ENCODE data around the gene SLC35B4. TPM values are rescaled to one million over a fixed set of nuclear protein-coding genes. Genes with fewer than 3 reads are reported as not detected.

Gene SLC35B4
- total RNA-seq, 1 donor from 2014 or later, result 25.4 TPM

GRCh38 chr7:134284011-134284410 lies 32.7 kb downstream of the SLC35B4 start:
- TF ChIP-seq CTCF (IDR thresholded peaks at IDR 0.05; ENCODE audit: unreplicated experiment), result no peak
- no peak overlapping the region for H3K27ac Mint-ChIP-seq
- peaks cover 34% of the 10 kb centered on the region for H3K27me3 Mint-ChIP-seq (ENCODE audit: low read depth)
- no peaks in the 10 kb centered on the region for H3K36me3 Mint-ChIP-seq
- H3K9me3 Mint-ChIP-seq, result no peaks in the 10 kb centered on the region
- no peak for DNase-seq (ENCODE audit: low spot score in 2 of 2, unreplicated experiment in 2 of 2)
- no peak overlapping the region for H3K4me3 Mint-ChIP-seq
- H3K4me1 Mint-ChIP-seq, result peaks cover 20% of the 10 kb centered on the region

GRCh38 chr7:134280508-134280907 lies 36.2 kb downstream of the SLC35B4 start:
- DNase-seq (ENCODE audit: low spot score in 2 of 2, unreplicated experiment in 2 of 2), result no peak
- Mint-ChIP-seq H3K36me3 (no peaks in the 10 kb centered on the region), H3K9me3 (no peaks in the 10 kb centered on the region), H3K4me1 (no peaks in the 10 kb centered on the region), H3K4me3 (no peak overlapping the region), H3K27me3 (ENCODE audit: low read depth) (peaks cover 51% of the 10 kb centered on the region), H3K27ac (no peak overlapping the region)
- TF ChIP-seq CTCF (IDR thresholded peaks at IDR 0.05; ENCODE audit: unreplicated experiment), result no peak

GRCh38 chr7:134279898-134280297 lies 36.8 kb downstream of the SLC35B4 start:
- H3K36me3 Mint-ChIP-seq, result no peaks in the 10 kb centered on the region
- no peak overlapping the region for H3K27ac Mint-ChIP-seq
- H3K27me3 Mint-ChIP-seq (ENCODE audit: low read depth), result peaks cover 52% of the 10 kb centered on the region
- H3K4me1 Mint-ChIP-seq, result no peaks in the 10 kb centered on the region
- no peak overlapping the region for H3K4me3 Mint-ChIP-seq
- TF ChIP-seq CTCF (IDR thresholded peaks at IDR 0.05; ENCODE audit: unreplicated experiment), result no peak
- H3K9me3 Mint-ChIP-seq, result no peaks in the 10 kb centered on the region
- DNase-seq (ENCODE audit: low spot score in 2 of 2, unreplicated experiment in 2 of 2), result no peak

DNA sequence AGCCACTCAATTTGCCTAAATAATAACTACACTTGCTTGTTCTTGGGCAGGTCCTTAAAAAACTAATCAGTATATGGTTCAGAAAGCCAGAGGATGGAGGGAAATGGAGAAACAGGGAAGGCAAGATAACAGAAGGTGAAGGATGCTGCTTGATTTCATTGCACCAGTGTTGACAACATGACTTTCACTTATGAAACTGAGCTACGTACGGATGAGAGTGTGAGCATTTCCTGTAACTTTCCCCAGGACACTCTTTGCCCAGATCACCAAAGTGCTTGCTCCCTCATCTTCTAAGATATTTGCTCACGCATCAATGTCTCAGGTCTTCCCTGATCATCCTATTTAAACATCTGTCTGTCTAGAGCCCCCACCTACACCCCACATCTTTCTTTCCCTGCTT lies 37.4 kb downstream of the SLC35B4 start:
- Mint-ChIP-seq H3K36me3 (no peaks in the 10 kb centered on the region), H3K27ac (no peak overlapping the region), H3K4me3 (no peak overlapping the region), H3K27me3 (ENCODE audit: low read depth) (peaks cover 50% of the 10 kb centered on the region), H3K4me1 (no peaks in the 10 kb centered on the region), H3K9me3 (no peaks in the 10 kb centered on the region)
- TF ChIP-seq CTCF (IDR thresholded peaks at IDR 0.05; ENCODE audit: unreplicated experiment), result no peak
- DNase-seq (ENCODE audit: low spot score in 2 of 2, unreplicated experiment in 2 of 2), result no peak

DNA sequence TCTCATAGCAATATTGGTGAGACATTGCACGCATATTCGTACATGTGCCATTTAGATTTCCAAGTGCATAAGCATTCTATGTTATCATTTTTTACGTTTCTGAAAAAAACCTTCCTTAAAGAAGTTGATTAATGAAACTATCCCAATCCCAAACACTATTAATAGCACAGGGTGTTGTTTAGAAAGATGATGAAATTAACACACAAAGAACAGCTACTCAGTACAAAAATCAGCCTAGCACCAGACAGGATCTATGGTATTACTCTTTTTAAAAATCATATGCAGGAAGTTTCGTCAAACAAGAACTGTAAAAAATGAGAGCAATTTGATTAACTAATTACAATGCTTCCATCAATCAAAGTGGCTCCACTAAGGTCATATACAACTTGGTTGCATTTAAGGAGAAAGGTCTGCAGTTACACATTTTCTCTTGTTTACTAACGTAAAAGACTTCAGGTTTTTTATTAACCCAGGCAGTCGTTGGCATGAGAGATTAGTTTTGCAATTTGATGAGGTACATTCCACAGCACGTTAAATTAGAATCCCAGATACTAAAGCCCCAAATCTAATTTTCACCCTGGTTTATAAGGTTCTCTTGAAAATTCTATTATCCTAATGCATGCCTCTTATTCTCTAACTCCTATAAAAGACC lies 38.1 kb downstream of the SLC35B4 start:
- Mint-ChIP-seq H3K27me3 (ENCODE audit: low read depth) (peaks cover 44% of the 10 kb centered on the region), H3K4me1 (no peaks in the 10 kb centered on the region), H3K36me3 (no peaks in the 10 kb centered on the region), H3K27ac (no peak overlapping the region), H3K4me3 (no peak overlapping the region), H3K9me3 (no peaks in the 10 kb centered on the region)
- TF ChIP-seq CTCF (IDR thresholded peaks at IDR 0.05; ENCODE audit: unreplicated experiment), result no peak
- no peak for DNase-seq (ENCODE audit: low spot score in 2 of 2, unreplicated experiment in 2 of 2)

GRCh38 chr7:134276951-134277350 lies 39.8 kb downstream of the SLC35B4 start:
- Mint-ChIP-seq H3K4me1 (no peaks in the 10 kb centered on the region), H3K4me3 (no peak overlapping the region)

More at GRCh38 chr7:134276951-134277350, 39.8 kb downstream of the SLC35B4 start:
- no peak for DNase-seq (ENCODE audit: low spot score in 2 of 2, unreplicated experiment in 2 of 2)
- Mint-ChIP-seq H3K27me3 (ENCODE audit: low read depth) (peaks cover 49% of the 10 kb centered on the region), H3K36me3 (no peaks in the 10 kb centered on the region), H3K9me3 (no peaks in the 10 kb centered on the region), H3K27ac (no peak overlapping the region)
- no peak for TF ChIP-seq CTCF (IDR thresholded peaks at IDR 0.05; ENCODE audit: unreplicated experiment)

Data from mesothelial cell of epicardium (in vitro differentiated cells).